ENCODE data around the gene SORCS2. TPM values are rescaled to one million over a fixed set of nuclear protein-coding genes. Genes with fewer than 3 reads are reported as not detected.

Gene SORCS2
- total RNA-seq, 1 experiment from 2014 or later = 4.1 TPM

DNA sequence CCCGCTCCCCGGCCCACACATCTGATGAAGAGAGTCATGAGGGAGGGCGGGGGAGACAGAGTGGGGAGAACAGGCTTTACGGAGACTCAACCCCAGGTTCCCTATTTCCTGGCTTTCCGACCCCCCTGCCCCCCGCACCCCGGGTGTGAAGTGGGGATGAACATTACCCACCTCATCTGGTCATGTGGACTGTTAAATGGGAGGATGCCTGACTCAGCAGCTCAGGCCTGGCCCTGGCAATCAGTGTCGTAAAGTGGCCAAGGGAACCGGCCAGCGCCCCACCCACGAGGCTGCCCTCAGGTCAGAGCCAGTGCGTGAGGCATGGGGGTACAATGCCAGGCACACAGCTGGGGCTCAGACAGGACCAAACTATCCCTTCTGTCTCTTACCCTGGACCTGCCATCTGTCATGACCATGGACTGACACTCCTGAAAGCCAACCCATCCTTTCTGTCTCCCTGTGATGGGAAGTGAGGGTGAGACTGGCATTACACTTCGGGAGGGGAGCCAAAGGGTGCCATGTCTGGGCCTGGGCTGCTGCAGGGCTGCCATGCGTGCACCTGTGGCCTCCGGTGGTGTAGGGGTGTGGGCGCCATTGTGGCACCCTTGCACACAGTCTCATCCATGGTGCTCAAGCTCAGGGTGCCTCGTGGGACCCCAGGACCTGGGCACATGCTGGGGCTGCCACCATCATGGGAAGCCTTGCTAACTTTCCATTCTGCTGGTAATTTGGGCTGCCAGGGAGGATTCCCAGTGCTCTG lies 348.5 kb downstream of the SORCS2 start:
- Histone ChIP-seq H3K4me1 (ENCODE audit: insufficient read depth, low read length) (peaks cover 5% of the 10 kb centered on the region; the same call in 1 of the 2 replicates), H2AFZ (ENCODE audit: low read length) (no peak overlapping the region), H3K4me2 (ENCODE audit: low read length) (0 out of 2 replicates have a peak overlapping the region, but pooled peaks have one; percentile 44), H3K4me3 (ENCODE audit: low read length) (no peak overlapping the region), H3K36me3 (ENCODE audit: low read depth, low read length) (no peaks in the 10 kb centered on the region), H3K79me2 (ENCODE audit: low read length) (no peaks in the 10 kb centered on the region), H3K9me2 (replicated peaks; ENCODE audit: low read length) (no peaks in the 10 kb centered on the region), H3K27ac (ENCODE audit: low read length) (no peak overlapping the region), H4K20me1 (ENCODE audit: low read length) (no peaks in the 10 kb centered on the region), H3K9ac (ENCODE audit: low read length) (no peak overlapping the region), H3K27me3 (ENCODE audit: low read length) (no peaks in the 10 kb centered on the region), H3F3A (ENCODE audit: low read length, unreplicated experiment) (no peaks in the 10 kb centered on the region), H3K9me3 (ENCODE audit: low read length) (no peaks in the 10 kb centered on the region)
- BruUV-seq (replicated peaks) = no TSS peak
- intact Hi-C loops (cut with micrococcal nuclease) = no loop called here
- no peak for DNase-seq
- ChIA-PET CTCF (no interaction called here), POLR2A (ENCODE audit: unreplicated experiment) (no interaction called here)
- TF ChIP-seq EZH2 (IDR thresholded peaks at IDR 0.05; ENCODE audit: low read length, unreplicated experiment) = no peak
- TF ChIP-seq EZH2phosphoT487 (IDR thresholded peaks at IDR 0.05; ENCODE audit: borderline replicate concordance, low read length) = no peak
- TF ChIP-seq, protein P1, sequence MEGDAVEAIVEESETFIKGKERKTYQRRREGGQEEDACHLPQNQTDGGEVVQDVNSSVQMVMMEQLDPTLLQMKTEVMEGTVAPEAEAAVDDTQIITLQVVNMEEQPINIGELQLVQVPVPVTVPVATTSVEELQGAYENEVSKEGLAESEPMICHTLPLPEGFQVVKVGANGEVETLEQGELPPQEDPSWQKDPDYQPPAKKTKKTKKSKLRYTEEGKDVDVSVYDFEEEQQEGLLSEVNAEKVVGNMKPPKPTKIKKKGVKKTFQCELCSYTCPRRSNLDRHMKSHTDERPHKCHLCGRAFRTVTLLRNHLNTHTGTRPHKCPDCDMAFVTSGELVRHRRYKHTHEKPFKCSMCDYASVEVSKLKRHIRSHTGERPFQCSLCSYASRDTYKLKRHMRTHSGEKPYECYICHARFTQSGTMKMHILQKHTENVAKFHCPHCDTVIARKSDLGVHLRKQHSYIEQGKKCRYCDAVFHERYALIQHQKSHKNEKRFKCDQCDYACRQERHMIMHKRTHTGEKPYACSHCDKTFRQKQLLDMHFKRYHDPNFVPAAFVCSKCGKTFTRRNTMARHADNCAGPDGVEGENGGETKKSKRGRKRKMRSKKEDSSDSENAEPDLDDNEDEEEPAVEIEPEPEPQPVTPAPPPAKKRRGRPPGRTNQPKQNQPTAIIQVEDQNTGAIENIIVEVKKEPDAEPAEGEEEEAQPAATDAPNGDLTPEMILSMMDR (conservative IDR thresholded peaks at IDR 0.05; ENCODE audit: low read depth, low read length) = no peak
- no peak for ATAC-seq

GRCh38 chr4:7541414-7541810 lies 349.1 kb downstream of the SORCS2 start:
- Histone ChIP-seq H3K9me2 (replicated peaks; ENCODE audit: low read length) (no peaks in the 10 kb centered on the region), H3K27ac (ENCODE audit: low read length) (no peak overlapping the region), H3K9me3 (ENCODE audit: low read length) (no peaks in the 10 kb centered on the region), H3K79me2 (ENCODE audit: low read length) (no peaks in the 10 kb centered on the region), H4K20me1 (ENCODE audit: low read length) (no peaks in the 10 kb centered on the region), H3F3A (ENCODE audit: low read length, unreplicated experiment) (no peaks in the 10 kb centered on the region), H3K9ac (ENCODE audit: low read length) (no peak overlapping the region), H3K27me3 (ENCODE audit: low read length) (no peaks in the 10 kb centered on the region), H3K4me2 (ENCODE audit: low read length) (no peak overlapping the region), H3K4me3 (ENCODE audit: low read length) (no peak overlapping the region), H2AFZ (ENCODE audit: low read length) (no peak overlapping the region), H3K4me1 (ENCODE audit: insufficient read depth, low read length) (peaks cover 5% of the 10 kb centered on the region; the same call in 1 of the 2 replicates), H3K36me3 (ENCODE audit: low read depth, low read length) (no peaks in the 10 kb centered on the region)
- TF ChIP-seq, protein P1 (conservative IDR thresholded peaks at IDR 0.05; ENCODE audit: low read depth, low read length) = no peak
- TF ChIP-seq EZH2 (IDR thresholded peaks at IDR 0.05; ENCODE audit: low read length, unreplicated experiment) (no peak), EZH2phosphoT487 (IDR thresholded peaks at IDR 0.05; ENCODE audit: borderline replicate concordance, low read length) (no peak)
- ChIA-PET CTCF (no interaction called here), POLR2A (ENCODE audit: unreplicated experiment) (no interaction called here)
- intact Hi-C loops (cut with micrococcal nuclease) = no loop called here
- no peak for DNase-seq
- BruUV-seq (replicated peaks) = no TSS peak
- ATAC-seq = no peak

DNA sequence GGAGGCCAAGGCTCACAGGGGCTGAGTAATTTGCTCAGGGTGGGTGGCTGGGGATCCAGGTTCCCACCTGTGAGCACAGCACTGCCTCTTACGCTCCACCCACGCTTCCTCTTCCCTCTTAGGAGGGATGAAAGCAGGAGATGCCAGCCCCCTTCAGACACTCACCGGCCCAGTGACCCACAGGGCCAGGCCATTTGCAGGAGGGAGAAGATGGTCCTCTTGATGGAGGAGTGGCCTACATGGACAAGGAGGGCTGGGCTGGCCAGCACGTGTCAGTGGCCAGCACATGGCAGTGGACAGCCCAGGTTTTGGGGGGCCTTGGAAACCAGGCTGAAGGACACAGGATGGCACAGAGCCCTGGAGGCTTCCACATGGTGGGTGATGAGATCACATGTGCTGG lies 350.4 kb downstream of the SORCS2 start:
- H3K27ac ChIP-seq (ENCODE audit: low read length) = no peak overlapping the region
- TF ChIP-seq, protein P1 (conservative IDR thresholded peaks at IDR 0.05; ENCODE audit: low read depth, low read length) = no peak
- no peak for TF ChIP-seq EZH2 (IDR thresholded peaks at IDR 0.05; ENCODE audit: low read length, unreplicated experiment)
- no peak for TF ChIP-seq EZH2phosphoT487 (IDR thresholded peaks at IDR 0.05; ENCODE audit: borderline replicate concordance, low read length)
- H3K9me2 ChIP-seq (replicated peaks; ENCODE audit: low read length) = no peaks in the 10 kb centered on the region
- no TSS peak for BruUV-seq (replicated peaks)
- POLR2A ChIA-PET (ENCODE audit: unreplicated experiment) = no interaction called here
- no peaks in the 10 kb centered on the region for H3F3A ChIP-seq (ENCODE audit: low read length, unreplicated experiment)
- H3K9me3 ChIP-seq (ENCODE audit: low read length) = no peaks in the 10 kb centered on the region
- H3K79me2 ChIP-seq (ENCODE audit: low read length) = no peaks in the 10 kb centered on the region
- H2AFZ ChIP-seq (ENCODE audit: low read length) = no peak overlapping the region
- H3K4me2 ChIP-seq (ENCODE audit: low read length) = no peak overlapping the region
- no peak overlapping the region for H3K9ac ChIP-seq (ENCODE audit: low read length)
- no peak for DNase-seq
- H3K4me1 ChIP-seq (ENCODE audit: insufficient read depth, low read length) = peaks cover 18% of the 10 kb centered on the region; the same call in 1 of the 2 replicates
- H3K36me3 ChIP-seq (ENCODE audit: low read depth, low read length) = no peaks in the 10 kb centered on the region
- H3K4me3 ChIP-seq (ENCODE audit: low read length) = no peak overlapping the region
- H4K20me1 ChIP-seq (ENCODE audit: low read length) = no peaks in the 10 kb centered on the region
- CTCF ChIA-PET = no interaction called here
- ATAC-seq = no peak
- intact Hi-C loops (cut with micrococcal nuclease) = no loop called here
- H3K27me3 ChIP-seq (ENCODE audit: low read length) = no peaks in the 10 kb centered on the region

Data from PC-3 (cell line).